Liver (tissue), 9 donors: ENCODE measurements around the gene IL31RA. TPM values are rescaled to one million over a fixed set of nuclear protein-coding genes. Genes with fewer than 3 reads are reported as not detected.
A peak's percentile ranks its signal among the peaks of the same experiment; 100 is the strongest.

ENCODE experiments used
- DNase-seq: peaks from one replicate; pipeline ENCODE4 v3.0.0-alpha.2; 2017; ENCODE audit warnings: low spot score
- H3K27ac ChIP-seq, 2 donors: one replicate each; pipeline ENCODE4 v1.7.0; 2013; ENCODE audit warnings: inconsistent platforms in 2 of 2, low read length in 2 of 2, control low read depth in 1 of 2, low read depth in 1 of 2, mild to moderate bottlenecking in 1 of 2
- H3K27me3 ChIP-seq, 4 donors: one replicate each; pipeline versions ENCODE4 v1.6.1 to v1.7.0; 2013; ENCODE audit warnings: low read length in 3 of 4, inconsistent platforms in 1 of 4, mild to moderate bottlenecking in 1 of 4, moderate library complexity in 1 of 4; ENCODE audit not compliant: control insufficient read depth in 4 of 4, insufficient read depth in 4 of 4
- H3K36me3 ChIP-seq, 4 donors: one replicate each; pipeline versions ENCODE4 v1.6.1 to v1.7.0; 2013; ENCODE audit warnings: low read length in 3 of 4, mild to moderate bottlenecking in 3 of 4, low read depth in 1 of 4, moderate library complexity in 1 of 4; ENCODE audit not compliant: control insufficient read depth in 4 of 4, insufficient read depth in 3 of 4
- H3K4me1 ChIP-seq, 4 donors: one replicate each; pipeline versions ENCODE4 v1.6.1 to v1.7.0; 2013; ENCODE audit warnings: low read length in 3 of 4, mild to moderate bottlenecking in 3 of 4, moderate library complexity in 1 of 4; ENCODE audit not compliant: control insufficient read depth in 4 of 4, insufficient read depth in 4 of 4
- H3K4me3 ChIP-seq, 3 donors: one replicate each; pipeline versions ENCODE4 v1.6.1 to v1.7.0; 2013; ENCODE audit warnings: low read length in 3 of 3, control low read depth in 1 of 3, low read depth in 1 of 3, mild to moderate bottlenecking in 1 of 3
- H3K9ac ChIP-seq, 2 donors: one replicate each; pipeline ENCODE4 v1.7.0; 2013; ENCODE audit warnings: low read length in 2 of 2, mild to moderate bottlenecking in 2 of 2, moderate library complexity in 2 of 2, control low read depth in 1 of 2, low read depth in 1 of 2
- H3K9me3 ChIP-seq, 4 donors: one replicate each; pipeline versions ENCODE4 v1.6.1 to v1.7.0; 2013; ENCODE audit warnings: low read length in 3 of 4; ENCODE audit not compliant: control insufficient read depth in 4 of 4
- EGR1 ChIP-seq, 2 donors: IDR thresholded peaks; 2 replicates each; pipeline ENCODE4 v1.6.1; 2016 to 2018; ENCODE audit warnings: antibody characterized with exemption in 2 of 2, low read depth in 2 of 2
- FOXA1 ChIP-seq: IDR thresholded peaks from 2 replicates; pipeline ENCODE4 v1.6.1; 2016; ENCODE audit warnings: antibody characterized with exemption
- FOXA2 ChIP-seq: IDR thresholded peaks from 2 replicates; pipeline ENCODE4 v1.6.1; 2016; ENCODE audit warnings: antibody characterized with exemption
- GABPA ChIP-seq, 2 donors: IDR thresholded peaks in 1 of 2; conservative IDR thresholded peaks in 1 of 2; 2 replicates each; pipeline ENCODE4 v1.6.1; 2016; ENCODE audit warnings: antibody characterized with exemption in 2 of 2, mild to moderate bottlenecking in 1 of 2, moderate library complexity in 1 of 2
- HNF4A ChIP-seq, 2 donors: conservative IDR thresholded peaks; 2 replicates each; pipeline ENCODE4 v1.6.1; 2016; ENCODE audit warnings: antibody characterized with exemption in 2 of 2, mild to moderate bottlenecking in 2 of 2
- HNF4G ChIP-seq: IDR thresholded peaks from 2 replicates; pipeline ENCODE4 v1.6.1; 2016; ENCODE audit warnings: antibody characterized with exemption
- JUND ChIP-seq, 2 donors: IDR thresholded peaks; 2 replicates each; pipeline ENCODE4 v1.6.1; 2016; ENCODE audit warnings: antibody characterized with exemption in 2 of 2
- NR2F2 ChIP-seq: IDR thresholded peaks from 2 replicates; pipeline ENCODE4 v1.6.1; 2016; ENCODE audit warnings: antibody characterized with exemption
- RAD21 ChIP-seq, 2 donors: IDR thresholded peaks; 2 replicates each; pipeline ENCODE4 v1.6.1; 2016; ENCODE audit warnings: antibody characterized with exemption in 2 of 2, mild to moderate bottlenecking in 2 of 2
- RXRA ChIP-seq, 2 donors: IDR thresholded peaks; 2 replicates each; pipeline ENCODE4 v1.6.1; 2017 to 2018; ENCODE audit warnings: antibody characterized with exemption in 2 of 2, mild to moderate bottlenecking in 1 of 2
- SP1 ChIP-seq: IDR thresholded peaks from 2 replicates; pipeline ENCODE4 v1.6.1; 2018; ENCODE audit warnings: antibody characterized with exemption, mild to moderate bottlenecking
- TAF1 ChIP-seq: conservative IDR thresholded peaks from 2 replicates; pipeline ENCODE4 v1.6.1; 2016; ENCODE audit warnings: antibody characterized with exemption, mild to moderate bottlenecking
- YY1 ChIP-seq: IDR thresholded peaks from 2 replicates; pipeline ENCODE4 v1.6.1; 2016; ENCODE audit warnings: antibody characterized with exemption, mild to moderate bottlenecking
- WGBS: extraction: QIAGEN DNeasy Blood & Tissue Kit; methylation state at CpG from one replicate; pipeline ENCODE4 v1.1.7; 2013; 5-methylcytosine and 5-hydroxymethylcytosine counted together
- polyA plus RNA-seq, 2 donors: library from polyadenylated mRNA; stranded (reverse) in 1 of 2; unstranded in 1 of 2; fragments of 200-250 nt in 1 of 2; fragments of >200 nt in 1 of 2; fragmentation: Nextera tagmentation in 1 of 2; extraction: Ambion mirVana in 1 of 2; gene quantifications; one replicate each; pipeline versions ENCODE4 v1.2.1 to v1.2.3, GENCODE V29; 2013 to 2015
- total RNA-seq, 2 donors: library from RNA; depleted of rRNA; stranded (reverse); fragments of >200 nt; gene quantifications; one replicate each; pipeline ENCODE4 v1.2.3, GENCODE V29; 2014
- TF ChIP-seq, protein P1 (sequence below): IDR thresholded peaks from 2 replicates; pipeline ENCODE4 v1.6.1; 2016; ENCODE audit warnings: antibody characterized with exemption, mild to moderate bottlenecking
- TF ChIP-seq, protein P2 (sequence below): fragments of 150-350 bp; IDR thresholded peaks from 2 replicates; pipeline ENCODE4 v1.5.1; 2017; ENCODE audit warnings: improper control_type of control experiment, low read depth, low read length; ENCODE audit not compliant: missing input control
- TF ChIP-seq, protein P3 (sequence below): IDR thresholded peaks from 2 replicates; pipeline ENCODE4 v1.6.1; 2016; ENCODE audit warnings: antibody characterized with exemption
- TF ChIP-seq, protein P4 (sequence below): IDR thresholded peaks from 2 replicates; pipeline ENCODE4 v1.6.1; 2016; ENCODE audit warnings: antibody characterized with exemption
- TF ChIP-seq, protein P5 (sequence below): IDR thresholded peaks from 2 replicates; pipeline ENCODE4 v1.6.1; 2016; ENCODE audit warnings: antibody characterized with exemption
- donor health status: healthy.
- donor health status: healthy.
- donor health status: healthy.
- donor health status: healthy.
- donor health status: healthy.

The IL31RA gene
- total and polyA plus RNA-seq, 4 donors: not detected

DNA sequence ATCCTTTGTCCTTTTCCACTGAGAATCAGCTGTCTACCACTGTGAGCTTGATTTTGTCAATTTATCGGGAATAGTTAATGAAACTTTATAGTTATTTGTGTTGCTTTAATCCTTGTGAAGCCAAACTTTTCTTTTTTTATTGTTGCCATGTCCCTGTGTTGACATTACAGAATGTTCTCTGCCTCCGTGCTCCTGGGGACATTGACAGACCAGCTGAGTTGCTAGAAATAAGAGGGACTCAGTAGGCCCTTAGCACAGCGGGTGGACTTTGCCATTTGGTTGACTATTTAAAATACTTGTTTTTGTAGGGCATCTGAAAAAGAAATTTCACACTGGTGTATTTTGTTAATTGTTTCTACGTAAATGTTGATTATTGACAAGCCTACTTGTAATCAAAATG is 70.5 kb downstream of the IL31RA start:
- whole genome bisulfite sequencing: 70% methylated on average over 4 of the region's 4 CpGs
- TF ChIP-seq EGR1 (IDR thresholded peaks at IDR 0.05; ENCODE audit: low read depth in 2 of 2) (no peak), HNF4A (conservative IDR thresholded peaks at IDR 0.05) (peak; percentile 35 to 47), JUND (IDR thresholded peaks at IDR 0.05) (no peak)
- TF ChIP-seq, protein P1, sequence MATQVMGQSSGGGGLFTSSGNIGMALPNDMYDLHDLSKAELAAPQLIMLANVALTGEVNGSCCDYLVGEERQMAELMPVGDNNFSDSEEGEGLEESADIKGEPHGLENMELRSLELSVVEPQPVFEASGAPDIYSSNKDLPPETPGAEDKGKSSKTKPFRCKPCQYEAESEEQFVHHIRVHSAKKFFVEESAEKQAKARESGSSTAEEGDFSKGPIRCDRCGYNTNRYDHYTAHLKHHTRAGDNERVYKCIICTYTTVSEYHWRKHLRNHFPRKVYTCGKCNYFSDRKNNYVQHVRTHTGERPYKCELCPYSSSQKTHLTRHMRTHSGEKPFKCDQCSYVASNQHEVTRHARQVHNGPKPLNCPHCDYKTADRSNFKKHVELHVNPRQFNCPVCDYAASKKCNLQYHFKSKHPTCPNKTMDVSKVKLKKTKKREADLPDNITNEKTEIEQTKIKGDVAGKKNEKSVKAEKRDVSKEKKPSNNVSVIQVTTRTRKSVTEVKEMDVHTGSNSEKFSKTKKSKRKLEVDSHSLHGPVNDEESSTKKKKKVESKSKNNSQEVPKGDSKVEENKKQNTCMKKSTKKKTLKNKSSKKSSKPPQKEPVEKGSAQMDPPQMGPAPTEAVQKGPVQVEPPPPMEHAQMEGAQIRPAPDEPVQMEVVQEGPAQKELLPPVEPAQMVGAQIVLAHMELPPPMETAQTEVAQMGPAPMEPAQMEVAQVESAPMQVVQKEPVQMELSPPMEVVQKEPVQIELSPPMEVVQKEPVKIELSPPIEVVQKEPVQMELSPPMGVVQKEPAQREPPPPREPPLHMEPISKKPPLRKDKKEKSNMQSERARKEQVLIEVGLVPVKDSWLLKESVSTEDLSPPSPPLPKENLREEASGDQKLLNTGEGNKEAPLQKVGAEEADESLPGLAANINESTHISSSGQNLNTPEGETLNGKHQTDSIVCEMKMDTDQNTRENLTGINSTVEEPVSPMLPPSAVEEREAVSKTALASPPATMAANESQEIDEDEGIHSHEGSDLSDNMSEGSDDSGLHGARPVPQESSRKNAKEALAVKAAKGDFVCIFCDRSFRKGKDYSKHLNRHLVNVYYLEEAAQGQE: no peak
- no peak overlapping the region for H3K4me3 ChIP-seq

DNA sequence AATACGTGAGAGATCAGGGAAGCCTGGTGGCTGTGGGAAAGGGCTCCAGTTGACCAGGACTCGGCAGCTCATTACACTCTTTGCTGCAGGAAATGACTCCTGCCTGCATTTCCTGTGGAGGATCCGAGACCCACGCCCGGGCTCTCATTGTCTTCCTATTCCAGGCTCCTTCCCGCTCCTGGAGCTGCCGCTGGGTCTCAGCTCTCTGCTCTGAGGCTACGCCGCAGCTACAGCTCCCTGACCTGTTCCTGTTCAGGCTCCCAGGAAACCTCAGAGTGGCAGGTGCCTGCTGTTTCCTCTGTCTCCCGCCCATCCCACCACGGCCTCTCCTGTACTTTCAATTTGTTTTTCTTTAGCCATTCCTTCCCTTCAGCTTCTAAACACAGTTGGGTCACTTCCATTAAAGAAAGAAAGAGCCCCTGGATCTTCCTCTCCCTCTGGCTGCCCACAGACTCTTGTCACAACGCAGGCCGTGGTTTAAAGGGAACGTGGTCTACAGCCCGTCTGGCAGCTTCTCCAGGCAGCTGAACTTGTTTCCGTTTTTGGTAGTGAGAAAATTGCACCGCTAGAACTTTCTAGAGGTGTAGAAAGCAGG is 72.1 kb downstream of the IL31RA start:
- TF ChIP-seq, protein P1: no peak
- TF ChIP-seq TAF1 (no peak), EGR1 (IDR thresholded peaks at IDR 0.05; ENCODE audit: low read depth in 2 of 2) (no peak), FOXA1 (no peak), RAD21 (IDR thresholded peaks at IDR 0.05) (no peak), FOXA2 (no peak), HNF4A (conservative IDR thresholded peaks at IDR 0.05) (no peak), GABPA (IDR thresholded peaks at IDR 0.05 in 1 of 2, conservative IDR thresholded peaks at IDR 0.05 in 1 of 2) (no peak), HNF4G (no peak), YY1 (no peak), SP1 (no peak), RXRA (IDR thresholded peaks at IDR 0.05) (no peak), NR2F2 (no peak), JUND (IDR thresholded peaks at IDR 0.05) (no peak)
- TF ChIP-seq, protein P2, sequence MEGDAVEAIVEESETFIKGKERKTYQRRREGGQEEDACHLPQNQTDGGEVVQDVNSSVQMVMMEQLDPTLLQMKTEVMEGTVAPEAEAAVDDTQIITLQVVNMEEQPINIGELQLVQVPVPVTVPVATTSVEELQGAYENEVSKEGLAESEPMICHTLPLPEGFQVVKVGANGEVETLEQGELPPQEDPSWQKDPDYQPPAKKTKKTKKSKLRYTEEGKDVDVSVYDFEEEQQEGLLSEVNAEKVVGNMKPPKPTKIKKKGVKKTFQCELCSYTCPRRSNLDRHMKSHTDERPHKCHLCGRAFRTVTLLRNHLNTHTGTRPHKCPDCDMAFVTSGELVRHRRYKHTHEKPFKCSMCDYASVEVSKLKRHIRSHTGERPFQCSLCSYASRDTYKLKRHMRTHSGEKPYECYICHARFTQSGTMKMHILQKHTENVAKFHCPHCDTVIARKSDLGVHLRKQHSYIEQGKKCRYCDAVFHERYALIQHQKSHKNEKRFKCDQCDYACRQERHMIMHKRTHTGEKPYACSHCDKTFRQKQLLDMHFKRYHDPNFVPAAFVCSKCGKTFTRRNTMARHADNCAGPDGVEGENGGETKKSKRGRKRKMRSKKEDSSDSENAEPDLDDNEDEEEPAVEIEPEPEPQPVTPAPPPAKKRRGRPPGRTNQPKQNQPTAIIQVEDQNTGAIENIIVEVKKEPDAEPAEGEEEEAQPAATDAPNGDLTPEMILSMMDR: no peak
- TF ChIP-seq, protein P3, sequence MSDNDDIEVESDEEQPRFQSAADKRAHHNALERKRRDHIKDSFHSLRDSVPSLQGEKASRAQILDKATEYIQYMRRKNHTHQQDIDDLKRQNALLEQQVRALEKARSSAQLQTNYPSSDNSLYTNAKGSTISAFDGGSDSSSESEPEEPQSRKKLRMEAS: no peak
- TF ChIP-seq, protein P4, sequence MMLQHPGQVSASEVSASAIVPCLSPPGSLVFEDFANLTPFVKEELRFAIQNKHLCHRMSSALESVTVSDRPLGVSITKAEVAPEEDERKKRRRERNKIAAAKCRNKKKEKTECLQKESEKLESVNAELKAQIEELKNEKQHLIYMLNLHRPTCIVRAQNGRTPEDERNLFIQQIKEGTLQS: no peak
- TF ChIP-seq, protein P5, sequence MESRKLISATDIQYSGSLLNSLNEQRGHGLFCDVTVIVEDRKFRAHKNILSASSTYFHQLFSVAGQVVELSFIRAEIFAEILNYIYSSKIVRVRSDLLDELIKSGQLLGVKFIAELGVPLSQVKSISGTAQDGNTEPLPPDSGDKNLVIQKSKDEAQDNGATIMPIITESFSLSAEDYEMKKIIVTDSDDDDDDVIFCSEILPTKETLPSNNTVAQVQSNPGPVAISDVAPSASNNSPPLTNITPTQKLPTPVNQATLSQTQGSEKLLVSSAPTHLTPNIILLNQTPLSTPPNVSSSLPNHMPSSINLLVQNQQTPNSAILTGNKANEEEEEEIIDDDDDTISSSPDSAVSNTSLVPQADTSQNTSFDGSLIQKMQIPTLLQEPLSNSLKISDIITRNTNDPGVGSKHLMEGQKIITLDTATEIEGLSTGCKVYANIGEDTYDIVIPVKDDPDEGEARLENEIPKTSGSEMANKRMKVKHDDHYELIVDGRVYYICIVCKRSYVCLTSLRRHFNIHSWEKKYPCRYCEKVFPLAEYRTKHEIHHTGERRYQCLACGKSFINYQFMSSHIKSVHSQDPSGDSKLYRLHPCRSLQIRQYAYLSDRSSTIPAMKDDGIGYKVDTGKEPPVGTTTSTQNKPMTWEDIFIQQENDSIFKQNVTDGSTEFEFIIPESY: no peak
- 63% methylated on average over 17 of the region's 17 CpGs for WGBS
- no peak for DNase-seq
- H3K36me3 ChIP-seq: no peaks in the 10 kb centered on the region
- H3K9ac ChIP-seq: no peak overlapping the region
- H3K27me3 ChIP-seq: no peaks in the 10 kb centered on the region
- peaks cover 0 to under 1% (median 0%) of the 10 kb centered on the region in 4 donors for H3K4me1 ChIP-seq
- H3K4me3 ChIP-seq: peak overlapping the region in 1 of 3 donors; percentile 31
- H3K27ac ChIP-seq: no peak overlapping the region
- no peaks in the 10 kb centered on the region for H3K9me3 ChIP-seq

More for the DNA sequence above, 70.5 kb downstream of the IL31RA start:
- no peaks in the 10 kb centered on the region for H3K36me3 ChIP-seq
- no peak overlapping the region for H3K27ac ChIP-seq
- H3K9ac ChIP-seq: no peak overlapping the region
- no peaks in the 10 kb centered on the region for H3K4me1 ChIP-seq
- no peaks in the 10 kb centered on the region for H3K27me3 ChIP-seq
- no peak for DNase-seq
- no peaks in the 10 kb centered on the region for H3K9me3 ChIP-seq
